ENCODE measurements around the gene PHAX.
A peak's percentile ranks its signal among the peaks of the same experiment; 100 is the strongest.
"Not testable (repeated sequence)": the region's sequence is repeated elsewhere in the genome, so short reads cannot be mapped to it uniquely, and the experiment has no call there.

PHAX gene

GRCh38 chr5:126603402-126603991, 2.8 kb downstream of the PHAX start:
- DNase-seq (ENCODE audit: low read depth) = no peak

DNA sequence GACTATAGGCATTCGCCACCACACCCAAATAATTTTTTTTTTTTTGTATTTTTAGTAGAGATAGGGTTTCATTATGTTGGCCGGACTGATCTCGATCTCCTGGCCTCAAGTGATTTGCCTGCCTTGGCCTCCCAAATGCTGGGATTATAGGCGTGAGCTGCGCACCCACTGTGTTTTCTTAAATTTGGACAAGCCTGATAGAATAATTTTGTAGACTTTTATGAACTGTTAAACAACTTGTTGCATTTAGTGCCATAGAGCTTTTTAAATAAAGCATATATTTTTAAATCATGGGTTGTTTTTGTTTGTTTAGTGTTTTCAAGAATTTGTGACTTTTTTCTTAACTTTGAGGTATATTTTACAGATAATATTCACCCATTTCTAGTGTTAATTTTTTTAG, 4.8 kb downstream of the PHAX start:
- no peak for DNase-seq (ENCODE audit: low read depth)

- DNase-seq (ENCODE audit: low read depth) = no peak
Measured at GRCh38 chr5:126610160-126610559, 9.4 kb downstream of the PHAX start.

DNA sequence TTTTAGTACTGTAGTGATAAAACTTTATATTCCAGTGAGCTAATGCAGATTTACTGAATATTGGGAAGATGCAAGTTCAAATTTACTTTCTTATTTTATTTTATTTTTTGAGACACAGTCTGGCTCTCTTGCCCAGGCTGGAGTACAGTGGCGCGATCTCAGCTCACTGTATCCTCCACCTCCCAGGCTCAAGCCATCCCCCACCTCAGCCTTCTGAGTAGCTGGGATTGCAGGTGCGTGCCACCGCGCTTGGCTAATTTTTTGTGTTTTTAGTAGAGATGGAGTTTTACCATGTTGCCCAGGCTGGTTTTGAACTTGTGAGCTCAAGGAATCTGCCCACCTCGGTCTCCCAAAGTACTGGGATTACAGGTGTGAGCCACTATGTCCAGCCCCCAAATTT, 9.9 kb downstream of the PHAX start:
- DNase-seq (ENCODE audit: low read depth) = no peak

DNA sequence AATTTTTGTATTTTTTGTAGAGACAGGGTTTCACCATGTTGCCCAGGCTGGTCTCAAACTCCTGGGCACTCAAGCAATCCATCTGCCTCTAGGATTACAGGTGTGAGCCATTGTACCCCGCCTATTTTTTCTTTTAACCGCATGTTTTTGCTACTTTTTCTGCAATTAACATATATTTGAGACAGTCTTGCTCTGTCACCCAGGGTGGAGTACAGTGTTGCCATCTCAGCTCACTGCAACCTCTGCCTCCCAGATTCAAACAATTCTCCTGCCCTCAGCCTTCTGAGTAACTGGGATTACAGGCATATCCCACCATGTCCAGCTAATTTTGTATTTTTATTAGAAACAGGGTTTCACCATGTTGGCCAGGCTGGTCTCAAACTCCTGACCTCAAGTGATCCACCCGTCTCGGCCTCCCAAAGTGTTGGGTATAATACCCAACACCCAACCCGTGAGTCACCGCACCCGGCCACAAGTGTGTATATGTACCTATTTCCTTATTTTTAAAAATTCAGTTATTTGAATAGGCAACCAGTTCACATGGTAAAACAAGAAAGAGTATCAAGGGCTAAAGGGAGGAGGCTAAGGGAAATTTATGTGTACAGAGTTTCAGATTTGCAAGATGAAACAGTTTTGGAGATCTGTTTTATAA, 13.3 kb downstream of the PHAX start:
- no peak for DNase-seq (ENCODE audit: low read depth)

GRCh38 chr5:126615286-126615685, 14.5 kb downstream of the PHAX start:
- DNase-seq (ENCODE audit: low read depth) = no peak

DNA sequence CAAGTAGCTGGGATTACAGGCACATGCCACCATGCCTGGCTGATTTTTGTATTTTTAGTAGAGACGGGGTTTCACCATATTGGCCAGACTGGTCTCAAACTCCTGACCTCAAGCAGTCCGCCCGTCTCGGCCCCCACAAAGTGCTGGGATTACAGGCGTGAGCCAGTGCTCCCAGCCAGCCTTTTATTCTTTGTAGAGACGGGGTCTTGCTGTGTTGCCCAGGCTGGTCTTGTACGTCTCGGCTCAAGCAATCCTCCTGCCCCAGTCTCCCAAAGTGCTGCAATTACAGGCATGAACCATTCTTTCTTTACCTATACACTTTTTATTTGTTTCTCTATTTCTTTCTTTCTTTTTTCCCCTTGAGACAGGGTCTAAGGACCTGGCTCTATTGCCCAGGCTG, 16.9 kb downstream of the PHAX start:
- not testable (repeated sequence) for DNase-seq (ENCODE audit: low read depth)

GRCh38 chr5:126619781-126620180, 19.0 kb downstream of the PHAX start:
- no peak for DNase-seq (ENCODE audit: low read depth)

GRCh38 chr5:126624534-126624933, 23.8 kb downstream of the PHAX start:
- peak; percentile 83 for DNase-seq (ENCODE audit: low read depth)

DNA sequence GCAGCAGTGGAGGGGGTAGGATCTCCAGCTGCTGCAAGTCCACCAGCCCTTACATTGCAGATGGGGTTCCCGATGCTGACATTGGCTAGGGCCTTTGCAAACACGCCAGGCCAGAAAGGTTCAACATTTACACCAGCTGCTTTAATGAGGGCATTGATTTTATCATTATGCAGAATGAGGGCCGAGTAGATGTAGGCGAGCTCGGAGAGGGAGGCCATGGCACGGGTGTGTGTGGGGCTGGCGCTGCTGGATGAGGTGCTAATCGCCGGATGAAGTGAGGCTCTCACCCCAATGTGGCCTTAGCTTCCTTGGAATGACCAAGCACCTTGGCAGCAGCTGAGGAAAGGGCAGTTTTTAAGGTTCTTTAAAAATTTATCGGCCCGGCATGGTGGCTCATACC, 27.4 kb downstream of the PHAX start:
- no peak for DNase-seq (ENCODE audit: low read depth)

- no peak for DNase-seq (ENCODE audit: low read depth)
Measured at GRCh38 chr5:126631920-126632319, 31.2 kb downstream of the PHAX start.

DNA sequence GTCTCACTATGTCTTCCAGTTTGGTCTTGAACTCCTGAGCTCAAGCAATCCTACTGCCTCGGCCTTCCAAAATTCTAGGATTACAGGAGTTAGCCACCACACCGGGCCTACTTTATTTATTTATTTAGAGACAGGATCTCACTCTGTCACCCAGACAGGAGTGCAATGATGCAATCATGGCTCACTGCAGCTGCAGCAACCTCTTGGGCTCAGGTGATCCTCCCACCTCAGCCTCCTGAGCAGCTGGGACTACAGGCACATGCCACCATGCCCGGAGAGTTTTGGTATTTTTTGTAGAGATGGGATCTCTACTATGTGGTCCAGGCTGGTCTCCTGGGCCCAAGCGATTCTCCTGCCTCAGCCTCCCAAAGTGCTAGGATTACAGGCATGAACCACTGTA, 32.8 kb downstream of the PHAX start:
- DNase-seq (ENCODE audit: low read depth) = no peak

DNA sequence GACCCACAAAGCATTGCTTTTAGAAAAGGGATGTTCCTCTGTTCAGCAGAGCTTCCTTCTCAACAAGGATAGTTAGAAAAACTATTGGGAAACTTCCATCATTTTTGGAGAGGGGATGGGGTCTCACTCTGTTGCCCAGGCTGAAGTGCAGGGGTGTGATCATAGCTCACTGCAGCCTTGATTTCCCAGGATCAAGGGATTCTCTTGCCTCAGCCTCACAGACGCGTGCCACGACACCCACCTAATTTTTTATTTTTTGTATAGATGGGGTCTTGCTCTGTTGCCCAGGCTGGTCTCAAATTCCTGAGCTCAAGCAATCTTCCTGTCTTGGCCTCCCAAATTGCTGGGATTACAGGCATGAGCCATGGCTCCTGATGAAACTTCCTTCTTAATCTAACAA, 34.8 kb downstream of the PHAX start:
- no peak for DNase-seq (ENCODE audit: low read depth)

- no peak for DNase-seq (ENCODE audit: low read depth)
Measured at GRCh38 chr5:126636956-126637355, 36.2 kb downstream of the PHAX start.

- DNase-seq (ENCODE audit: low read depth) = no peak
Measured at GRCh38 chr5:126640866-126641265, 40.1 kb downstream of the PHAX start.

DNA sequence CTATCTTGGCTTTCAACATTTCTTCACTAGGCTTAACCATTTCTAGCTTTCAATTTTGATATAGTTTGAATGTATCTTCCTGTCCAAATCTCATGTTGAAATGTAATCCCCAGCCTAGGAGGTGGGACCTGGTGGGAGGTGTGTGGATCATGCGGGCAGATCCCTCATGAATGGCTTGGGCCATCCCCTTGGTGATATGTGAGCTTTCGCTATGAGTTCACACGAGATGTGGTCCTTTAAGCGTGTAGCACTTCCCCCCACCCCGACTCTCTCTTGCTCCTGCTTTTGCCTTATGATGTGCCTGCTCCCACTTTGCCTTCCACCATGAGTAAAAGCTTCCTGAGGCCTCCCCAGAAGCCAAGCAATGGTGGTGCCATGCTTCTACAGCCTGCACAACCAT, 40.6 kb downstream of the PHAX start:
- DNase-seq (ENCODE audit: low read depth) = no peak

- no peak for DNase-seq (ENCODE audit: low read depth)
Measured at GRCh38 chr5:126645132-126645531, 44.4 kb downstream of the PHAX start.

- DNase-seq (ENCODE audit: low read depth) = no peak
Measured at GRCh38 chr5:126647071-126647470, 46.3 kb downstream of the PHAX start.

GRCh38 chr5:126648471-126648870, 47.7 kb downstream of the PHAX start:
- DNase-seq (ENCODE audit: low read depth) = no peak

DNA sequence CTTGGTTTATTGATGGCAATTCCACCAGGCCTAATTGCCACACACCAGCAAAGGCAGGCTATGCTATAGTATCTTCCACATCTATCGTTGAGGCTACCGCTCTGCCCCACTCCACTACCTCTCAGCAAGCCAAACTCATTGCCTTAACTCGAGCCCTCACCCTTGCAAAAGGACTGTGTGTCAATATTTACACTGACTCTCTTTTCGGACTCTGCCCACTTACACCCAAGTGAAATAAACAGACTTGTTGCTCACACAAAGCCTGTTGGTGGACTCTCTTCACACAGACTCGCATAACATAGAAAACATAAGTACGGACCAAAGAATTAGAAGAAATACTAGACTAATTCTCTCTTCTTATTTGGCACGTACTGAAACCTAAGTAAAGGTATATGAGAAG, 48.3 kb downstream of the PHAX start:
- DNase-seq (ENCODE audit: low read depth) = not testable (repeated sequence)

DNA sequence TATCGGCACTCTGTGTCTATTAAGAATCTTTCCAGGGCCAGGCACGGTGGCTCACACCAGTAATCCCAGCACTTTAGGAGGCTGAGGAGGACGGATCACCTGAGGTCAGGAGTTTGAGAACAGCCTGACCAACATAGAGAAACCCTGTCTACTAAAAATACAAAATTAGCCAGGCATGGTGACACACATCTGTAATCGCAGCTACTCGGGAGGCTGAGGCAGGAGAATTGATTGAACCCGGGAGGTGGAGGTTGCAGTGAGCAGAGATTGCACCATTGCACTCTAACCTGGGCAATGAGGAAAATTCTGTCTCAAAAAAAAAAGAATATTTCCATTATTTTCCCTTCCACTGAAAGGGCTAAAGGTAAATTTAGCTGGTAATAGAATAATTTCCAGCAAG, 49.0 kb downstream of the PHAX start:
- not testable (repeated sequence) for DNase-seq (ENCODE audit: low read depth)

DNA sequence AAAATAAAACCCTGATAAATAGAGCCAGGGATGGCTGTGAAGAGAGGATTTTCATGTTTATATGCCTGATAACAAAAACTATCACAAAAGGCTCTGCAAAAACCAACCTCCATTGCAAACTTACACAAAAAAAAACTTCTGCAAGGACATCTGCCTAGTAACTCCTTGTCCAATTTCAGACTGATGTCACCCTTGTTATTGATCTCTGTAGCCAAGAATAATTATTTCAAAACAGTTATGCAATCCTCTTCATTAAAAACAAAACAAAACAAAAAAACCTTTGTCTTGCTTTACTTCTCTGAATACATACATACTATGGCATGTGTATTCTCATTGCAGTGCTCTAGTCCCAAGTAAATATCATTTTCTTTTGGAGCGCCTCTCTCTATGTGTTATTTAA, 49.7 kb downstream of the PHAX start:
- no peak for DNase-seq (ENCODE audit: low read depth)

GRCh38 chr5:126651013-126651577, 50.3 kb downstream of the PHAX start:
- DNase-seq (ENCODE audit: low read depth) = no peak
